Mesothelial cell of epicardium (in vitro differentiated cells): ENCODE measurements around the gene KANSL3. TPM values are rescaled to one million over a fixed set of nuclear protein-coding genes. Genes with fewer than 3 reads are reported as not detected.

Source experiments
- DNase-seq, 2 experiments: peaks; one replicate each; pipeline ENCODE4 v3.0.0; 2021; ENCODE audit warnings: low spot score in 2 of 2; ENCODE audit not compliant: unreplicated experiment in 2 of 2
- H3K27ac Mint-ChIP-seq: 2 replicates; pipeline ENCODE4 v1.8.0; 2021; ENCODE audit warnings: mixed read lengths
- H3K27me3 Mint-ChIP-seq: 2 replicates; pipeline ENCODE4 v1.8.0; 2021; ENCODE audit warnings: low read depth, mixed read lengths
- H3K36me3 Mint-ChIP-seq: 2 replicates; pipeline ENCODE4 v1.8.0; 2021; ENCODE audit warnings: mixed read lengths
- H3K4me1 Mint-ChIP-seq: 2 replicates; pipeline ENCODE4 v1.8.0; 2021; ENCODE audit warnings: mixed read lengths
- H3K4me3 Mint-ChIP-seq: 2 replicates; pipeline ENCODE4 v1.8.0; 2021; ENCODE audit warnings: mild to moderate bottlenecking, moderate library complexity, mixed read lengths
- H3K9me3 Mint-ChIP-seq: 2 replicates; pipeline ENCODE4 v1.8.0; 2021; ENCODE audit warnings: mixed read lengths
- CTCF ChIP-seq: fragments of 200-600 bp; sonication (generic); IDR thresholded peaks from one replicate; pipeline ENCODE4 v1.5.0; 2021; ENCODE audit warnings: antibody characterized with exemption; ENCODE audit not compliant: unreplicated experiment
- total RNA-seq: library from RNA; stranded (reverse); gene quantifications from 3 replicates; pipeline ENCODE4 v1.2.1, GENCODE V29; 2021

Gene KANSL3
- total RNA-seq, 1 donor from 2014 or later: 68.1 TPM

DNA sequence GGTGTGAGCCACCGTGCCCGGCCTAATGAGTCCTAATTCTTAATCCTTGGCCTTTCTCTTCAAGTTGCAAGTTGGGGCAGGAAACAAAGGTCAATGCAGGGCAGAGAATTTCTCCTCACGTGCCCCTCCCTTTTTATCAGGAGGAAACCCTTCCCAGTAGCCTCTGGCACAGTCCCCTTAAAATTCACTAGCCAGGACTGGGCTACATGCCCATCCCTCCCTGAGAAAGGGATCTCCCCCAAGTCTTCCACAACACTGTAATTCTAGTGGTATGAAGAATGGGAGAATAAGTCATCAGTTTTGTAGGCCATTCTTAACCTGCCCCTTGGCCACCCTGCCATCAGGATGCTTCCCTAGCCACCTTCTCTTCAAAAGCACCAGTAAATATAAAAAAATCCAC is 59.4 kb downstream of the KANSL3 start:
- Mint-ChIP-seq H3K27me3 (no peaks in the 10 kb centered on the region), H3K27ac (no peak overlapping the region), H3K9me3 (no peaks in the 10 kb centered on the region), H3K36me3 (no peaks in the 10 kb centered on the region), H3K4me1 (no peaks in the 10 kb centered on the region), H3K4me3 (no peak overlapping the region)
- TF ChIP-seq CTCF: no peak
- DNase-seq: no peak

GRCh38 chr2:96577501-96577900 is 60.6 kb downstream of the KANSL3 start:
- no peaks in the 10 kb centered on the region for H3K36me3 Mint-ChIP-seq
- no peak for TF ChIP-seq CTCF
- DNase-seq: no peak
- H3K9me3 Mint-ChIP-seq: no peaks in the 10 kb centered on the region
- H3K27ac Mint-ChIP-seq: no peak overlapping the region
- H3K27me3 Mint-ChIP-seq: no peaks in the 10 kb centered on the region
- no peak overlapping the region for H3K4me3 Mint-ChIP-seq
- no peaks in the 10 kb centered on the region for H3K4me1 Mint-ChIP-seq

DNA sequence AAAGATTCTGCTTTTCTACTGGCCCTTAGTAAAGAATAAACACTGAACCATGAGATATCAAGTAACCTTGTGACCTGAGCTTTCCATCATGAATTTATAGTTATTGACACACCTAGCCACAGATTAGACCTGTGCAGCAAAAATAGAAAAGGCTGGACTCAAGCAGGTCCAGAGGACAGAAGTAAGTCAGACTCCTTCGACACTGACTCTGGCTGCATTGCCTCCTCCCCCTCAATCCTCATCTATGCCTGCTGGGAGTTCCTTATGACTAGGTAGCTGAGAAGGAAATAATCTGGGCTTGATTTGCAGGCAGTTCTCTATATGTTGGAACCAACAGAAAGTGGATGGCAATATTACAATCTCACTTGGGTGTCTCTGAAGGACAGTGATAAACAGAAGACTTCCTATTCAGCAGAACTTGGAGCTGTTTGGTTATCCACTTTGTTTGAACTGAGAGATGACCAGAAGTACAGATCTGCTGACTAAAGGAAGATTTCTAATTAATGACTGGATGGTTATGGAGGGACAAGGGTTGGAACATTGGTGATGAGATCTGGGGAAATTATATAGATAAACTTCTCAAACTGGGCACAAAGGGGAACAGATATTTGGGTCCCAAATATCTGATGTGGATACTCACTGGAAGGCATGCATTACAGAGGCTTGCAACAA is 62.2 kb downstream of the KANSL3 start:
- H3K4me1 Mint-ChIP-seq: no peaks in the 10 kb centered on the region
- H3K27ac Mint-ChIP-seq: no peak overlapping the region
- H3K36me3 Mint-ChIP-seq: no peaks in the 10 kb centered on the region
- H3K9me3 Mint-ChIP-seq: no peaks in the 10 kb centered on the region
- no peak for TF ChIP-seq CTCF
- no peak overlapping the region for H3K4me3 Mint-ChIP-seq
- no peaks in the 10 kb centered on the region for H3K27me3 Mint-ChIP-seq
- DNase-seq: no peak

DNA sequence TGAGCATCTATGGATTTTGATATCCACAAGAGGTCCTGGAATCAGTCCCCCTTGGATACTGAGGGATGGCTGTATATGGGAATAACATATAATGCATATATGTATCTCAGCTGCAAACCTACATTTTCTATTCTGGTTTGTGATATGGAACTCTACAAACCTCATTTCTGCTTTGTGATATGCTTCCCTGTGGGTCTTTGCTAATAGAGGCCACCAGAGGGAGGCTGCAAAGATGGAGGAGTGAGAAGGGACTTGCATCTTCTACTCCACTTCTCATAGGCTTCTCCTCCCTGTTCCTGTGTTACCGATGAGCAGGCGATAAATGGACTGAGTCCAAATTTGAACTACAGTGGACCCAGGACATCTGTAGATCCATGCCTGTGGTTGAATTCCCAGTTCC is 63.7 kb downstream of the KANSL3 start:
- H3K4me1 Mint-ChIP-seq: no peaks in the 10 kb centered on the region
- H3K27me3 Mint-ChIP-seq: no peaks in the 10 kb centered on the region
- no peak overlapping the region for H3K4me3 Mint-ChIP-seq
- no peak overlapping the region for H3K27ac Mint-ChIP-seq
- H3K9me3 Mint-ChIP-seq: no peaks in the 10 kb centered on the region
- no peak for DNase-seq
- no peaks in the 10 kb centered on the region for H3K36me3 Mint-ChIP-seq
- TF ChIP-seq CTCF: no peak

- Mint-ChIP-seq H3K36me3 (no peaks in the 10 kb centered on the region), H3K4me1 (no peaks in the 10 kb centered on the region), H3K4me3 (no peak overlapping the region), H3K9me3 (peaks cover under 1% of the 10 kb centered on the region), H3K27ac (no peak overlapping the region), H3K27me3 (no peaks in the 10 kb centered on the region)
- DNase-seq: no peak
- no peak for TF ChIP-seq CTCF
These were observed 70.0 kb downstream of the KANSL3 start for GRCh38 chr2:96568094-96568493.

- no peaks in the 10 kb centered on the region for H3K4me1 Mint-ChIP-seq
- peaks cover 8% of the 10 kb centered on the region for H3K9me3 Mint-ChIP-seq
- no peak overlapping the region for H3K27ac Mint-ChIP-seq
- DNase-seq: no peak
- TF ChIP-seq CTCF: no peak
- no peaks in the 10 kb centered on the region for H3K27me3 Mint-ChIP-seq
- H3K36me3 Mint-ChIP-seq: no peaks in the 10 kb centered on the region
- H3K4me3 Mint-ChIP-seq: no peak overlapping the region
These were observed 73.0 kb downstream of the KANSL3 start for GRCh38 chr2:96565111-96565510.
